ENCODE measurements around the gene PARD3B. TPM values are rescaled to one million over a fixed set of nuclear protein-coding genes. Genes with fewer than 3 reads are reported as not detected.

The PARD3B gene
- total and polyA plus RNA-seq, 2 of the 8 experiments (the other 6 are each of a cell fraction or from before 2014, with no cell fraction given): 1.2 to 5.7 TPM

- H3K14ac ChIP-seq (ENCODE audit: insufficient read length): no peak overlapping the region
- ChIA-PET CTCF (ENCODE audit: partially characterized antibody) (interaction anchor here (1.4 to 2.0 kb wide), 4 partner anchors 9 to 417 kb away, joined by 4 to 8 read pairs (median 4); no protein-coding TSS in a partner anchor), POLR2A (ENCODE audit: partially characterized antibody) (no interaction called here)
- H2BK15ac ChIP-seq (ENCODE audit: low read length): no peak overlapping the region
- H2BK20ac ChIP-seq (ENCODE audit: low read length): no peak overlapping the region
- DNase-seq (ENCODE audit: low read depth in 1 of 2, low spot score in 2 of 2) (no peak), FAIRE-seq (no peak)
- H3K4me2 ChIP-seq (ENCODE audit: insufficient read depth in 1 of 2, low read depth in 2 of 2, low read length in 2 of 2): no peak overlapping the region
- H3K56ac ChIP-seq (replicated peaks; ENCODE audit: insufficient read length, low read depth, low read length): no peak overlapping the region
- no peak overlapping the region for H4K91ac ChIP-seq (replicated peaks; ENCODE audit: insufficient read length, low read length)
- no peaks in the 10 kb centered on the region for H3K36me3 ChIP-seq (ENCODE audit: control insufficient read depth in 2 of 4, insufficient read depth in 4 of 4, low read length in 3 of 4)
- no peak overlapping the region for H3K4me3 ChIP-seq (ENCODE audit: extremely low read depth in 1 of 4, insufficient read depth in 2 of 4, low read depth in 3 of 4, low read length in 4 of 4)
- H2AK5ac ChIP-seq (ENCODE audit: low read depth, low read length): no peak overlapping the region
- H3K27me3 ChIP-seq (replicated peaks in 1 of 4; ENCODE audit: control insufficient read depth in 3 of 4, extremely low read depth in 1 of 4, insufficient read depth in 3 of 4, low read length in 3 of 4): no peaks in the 10 kb centered on the region
- H4K20me1 ChIP-seq (replicated peaks in 1 of 2; ENCODE audit: control insufficient read depth in 1 of 2, insufficient read depth in 2 of 2, low read length in 2 of 2): no peaks in the 10 kb centered on the region
- H3K18ac ChIP-seq (ENCODE audit: extremely low read depth, low read length): no peak overlapping the region
- H2AFZ ChIP-seq (ENCODE audit: low read length): no peak overlapping the region
- WGBS, 2 experiments (ENCODE audit: extremely low coverage in 1 of 2, insufficient coverage in 1 of 2, insufficient read length in 1 of 2, insufficient replicate concordance in 2 of 2, low coverage in 1 of 2, low lambda C conversion rate in 2 of 2, missing lambda C conversion rate in 1 of 2): 93% methylated on average over 10 of the region's 10 CpGs; no CpG with 5 or more reads in 1 of the 2 experiments
- no peak overlapping the region for H4K8ac ChIP-seq (ENCODE audit: extremely low read depth, insufficient read depth, low read length)
- no peak overlapping the region for H3K27ac ChIP-seq (ENCODE audit: low read depth, low read length)
- H3K9ac ChIP-seq (replicated peaks in 1 of 4; ENCODE audit: extremely low read depth in 1 of 4, low read depth in 3 of 4, low read length in 3 of 4): no peak overlapping the region
- no peak overlapping the region for H3K4ac ChIP-seq (replicated peaks; ENCODE audit: insufficient read length, low read depth, low read length)
- peaks cover 0 to 11% (median 0%) of the 10 kb centered on the region in 4 experiments; a peak in 1 of 7 replicates for H3K4me1 ChIP-seq (replicated peaks in 1 of 4; ENCODE audit: control insufficient read depth in 3 of 4, insufficient read depth in 4 of 4, low read length in 3 of 4)
- no peak overlapping the region for H3K23ac ChIP-seq (ENCODE audit: insufficient read length)
- no peaks in the 10 kb centered on the region for H3K9me3 ChIP-seq (ENCODE audit: insufficient read depth in 2 of 2, low read depth in 1 of 2, low read length in 1 of 2)
- no peak overlapping the region for H2BK120ac ChIP-seq (replicated peaks; ENCODE audit: low read depth, low read length)
- no peaks in the 10 kb centered on the region for H3K23me2 ChIP-seq (ENCODE audit: low read depth, low read length)
- no peak overlapping the region for H4K5ac ChIP-seq (ENCODE audit: insufficient read length, low read depth, low read length)
- no peaks in the 10 kb centered on the region for H3K79me1 ChIP-seq (ENCODE audit: low read depth, low read length)
- no peaks in the 10 kb centered on the region for H3K79me2 ChIP-seq (ENCODE audit: control insufficient read depth in 1 of 2, insufficient read depth in 2 of 2, low read length in 2 of 2)
- H2BK5ac ChIP-seq (ENCODE audit: low read depth, low read length): no peak overlapping the region
- no peak overlapping the region for H2BK12ac ChIP-seq (ENCODE audit: low read depth, low read length)
- no peak for TF ChIP-seq GABPA (IDR thresholded peaks at IDR 0.05; ENCODE audit: borderline replicate concordance, insufficient read depth, low read length)
- no peak for TF ChIP-seq HDAC6 (IDR thresholded peaks at IDR 0.05; ENCODE audit: low read depth, low read length)
- no peak for TF ChIP-seq CHD1 (IDR thresholded peaks at IDR 0.05; ENCODE audit: low read depth, low read length)
- TF ChIP-seq SP1 (IDR thresholded peaks at IDR 0.05; ENCODE audit: low read depth, low read length): no peak
- no peak for TF ChIP-seq RBBP5 (IDR thresholded peaks at IDR 0.05; ENCODE audit: borderline replicate concordance, low read depth, low read length)
- TF ChIP-seq TEAD4 (IDR thresholded peaks at IDR 0.05; ENCODE audit: low read depth, low read length): no peak
- TF ChIP-seq SUZ12 (IDR thresholded peaks at IDR 0.05; ENCODE audit: low read length): no peak
- no peak for TF ChIP-seq BCL11A (IDR thresholded peaks at IDR 0.05; ENCODE audit: low read depth in 2 of 2, low read length in 2 of 2)
- TF ChIP-seq RAD21 (IDR thresholded peaks at IDR 0.05 in 1 of 2, conservative IDR thresholded peaks at IDR 0.05 in 1 of 2; ENCODE audit: low read depth in 2 of 2, low read length in 2 of 2): no peak
- TF ChIP-seq PHF8 (conservative IDR thresholded peaks at IDR 0.05; ENCODE audit: low read depth, low read length): no peak
- no peak for TF ChIP-seq EZH2 (IDR thresholded peaks at IDR 0.05; ENCODE audit: low read depth, low read length, severe bottlenecking)
- TF ChIP-seq ATF3 (IDR thresholded peaks at IDR 0.05; ENCODE audit: insufficient read depth, low read depth, low read length): no peak
- no peak for TF ChIP-seq MAX (IDR thresholded peaks at IDR 0.05)
Measured at GRCh38 chr2:204678031-204678430, 132.8 kb downstream of the PARD3B start.

Data from H1 (cell line).